ENCODE results near the gene RALGPS1. TPM values are rescaled to one million over a fixed set of nuclear protein-coding genes. Genes with fewer than 3 reads are reported as not detected.

Gene RALGPS1
- total RNA-seq, 1 experiment from 2014 or later: 18.6 TPM

DNA sequence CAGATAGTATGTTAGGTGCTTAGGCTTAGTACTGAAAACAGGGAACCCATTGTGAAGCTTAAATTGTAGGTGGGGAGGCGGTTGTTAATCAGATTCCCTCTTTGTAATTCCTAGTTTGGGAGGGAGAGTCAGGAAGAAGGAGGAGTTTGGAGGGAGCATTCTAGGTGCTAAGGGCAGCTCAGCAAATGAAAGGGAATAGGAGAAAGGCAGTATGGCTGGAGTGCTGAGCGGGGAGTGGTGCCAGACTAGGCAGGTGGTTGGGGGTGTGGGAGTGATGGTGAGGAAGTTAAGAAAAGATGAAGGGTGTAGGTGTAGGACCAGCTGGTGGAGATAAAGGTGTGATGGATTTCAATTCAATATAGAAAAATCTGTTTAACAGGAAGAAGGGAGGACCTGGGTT is 338.9 kb downstream of the RALGPS1 start:
- peak overlapping the region in 2 of 3 experiments; percentile 2 to 55; a peak in 3 of 7 replicates for H3K27ac Mint-ChIP-seq
- peak; percentile 64 for DNase-seq
- Histone ChIP-seq H3K23ac (ENCODE audit: insufficient read length, low read depth, low read length) (no peak overlapping the region), H2BK12ac (ENCODE audit: insufficient read length, low read depth, low read length) (no peak overlapping the region), H2BK20ac (ENCODE audit: low read depth, low read length, poor library complexity, severe bottlenecking) (no peak overlapping the region), H3T11ph (ENCODE audit: low read length) (no peak overlapping the region), H3K9ac (ENCODE audit: extremely low read depth, insufficient read length, low read length) (no peak overlapping the region), H3K27me3 (ENCODE audit: insufficient read depth, low read length) (no peaks in the 10 kb centered on the region), H3K9me3 (ENCODE audit: control insufficient read depth, low read depth, low read length) (no peaks in the 10 kb centered on the region), H4K8ac (replicated peaks; ENCODE audit: insufficient read length, low read depth, low read length) (no peak overlapping the region), H2BK5ac (ENCODE audit: insufficient read length, low read length) (no peak overlapping the region), H3K27ac (ENCODE audit: insufficient read length, low read depth, low read length) (no peak overlapping the region), H3K79me2 (ENCODE audit: insufficient read depth, low read length) (no peaks in the 10 kb centered on the region), H3K4ac (ENCODE audit: low read depth, low read length) (no peak overlapping the region), H2BK15ac (ENCODE audit: low read depth, low read length) (no peak overlapping the region), H3K79me1 (ENCODE audit: insufficient read depth, low read depth, low read length, poor library complexity, severe bottlenecking) (no peaks in the 10 kb centered on the region), H3K56ac (ENCODE audit: insufficient read length, low read depth, low read length) (no peak overlapping the region), H3K18ac (ENCODE audit: insufficient read length, low read depth, low read length) (no peak overlapping the region), H4K5ac (ENCODE audit: insufficient read length, low read depth, low read length) (no peak overlapping the region), H2BK120ac (ENCODE audit: low read depth, low read length, poor library complexity, severe bottlenecking) (no peak overlapping the region), H4K20me1 (ENCODE audit: control insufficient read depth, insufficient read depth, insufficient read length) (no peaks in the 10 kb centered on the region), H3K23me2 (ENCODE audit: insufficient read length, low read depth, low read length, poor library complexity, severe bottlenecking) (no peaks in the 10 kb centered on the region), H3K14ac (ENCODE audit: insufficient read depth, low read length) (no peak overlapping the region), H3K4me2 (ENCODE audit: insufficient read depth, insufficient read length, low read length) (no peak overlapping the region), H3K4me1 (ENCODE audit: insufficient read depth, low read length) (peaks cover 17% of the 10 kb centered on the region), H2AFZ (ENCODE audit: low read length) (no peak overlapping the region), H4K91ac (ENCODE audit: insufficient read length, low read depth, low read length) (no peak overlapping the region), H2AK5ac (ENCODE audit: insufficient read length, low read length) (no peak overlapping the region)
- peaks cover 5 to 33% (median 29%) of the 10 kb centered on the region in 3 experiments for H3K36me3 Mint-ChIP-seq (ENCODE audit: insufficient read depth in 1 of 3, low read depth in 3 of 3)
- peaks cover 4 to 8% of the 10 kb centered on the region in 2 experiments; a peak in 3 of 5 replicates for H3K9me3 Mint-ChIP-seq
- H3K27me3 Mint-ChIP-seq (ENCODE audit: low read depth): no peaks in the 10 kb centered on the region; the same call in 1 of the 2 replicates
- peak overlapping the region in 1 of 2 experiments; percentile 40; a peak in 2 of 5 replicates for H3K4me3 Mint-ChIP-seq
- TF ChIP-seq, protein P1, sequence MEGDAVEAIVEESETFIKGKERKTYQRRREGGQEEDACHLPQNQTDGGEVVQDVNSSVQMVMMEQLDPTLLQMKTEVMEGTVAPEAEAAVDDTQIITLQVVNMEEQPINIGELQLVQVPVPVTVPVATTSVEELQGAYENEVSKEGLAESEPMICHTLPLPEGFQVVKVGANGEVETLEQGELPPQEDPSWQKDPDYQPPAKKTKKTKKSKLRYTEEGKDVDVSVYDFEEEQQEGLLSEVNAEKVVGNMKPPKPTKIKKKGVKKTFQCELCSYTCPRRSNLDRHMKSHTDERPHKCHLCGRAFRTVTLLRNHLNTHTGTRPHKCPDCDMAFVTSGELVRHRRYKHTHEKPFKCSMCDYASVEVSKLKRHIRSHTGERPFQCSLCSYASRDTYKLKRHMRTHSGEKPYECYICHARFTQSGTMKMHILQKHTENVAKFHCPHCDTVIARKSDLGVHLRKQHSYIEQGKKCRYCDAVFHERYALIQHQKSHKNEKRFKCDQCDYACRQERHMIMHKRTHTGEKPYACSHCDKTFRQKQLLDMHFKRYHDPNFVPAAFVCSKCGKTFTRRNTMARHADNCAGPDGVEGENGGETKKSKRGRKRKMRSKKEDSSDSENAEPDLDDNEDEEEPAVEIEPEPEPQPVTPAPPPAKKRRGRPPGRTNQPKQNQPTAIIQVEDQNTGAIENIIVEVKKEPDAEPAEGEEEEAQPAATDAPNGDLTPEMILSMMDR (conservative IDR thresholded peaks at IDR 0.05): no peak
- no CpG with 5 or more reads among the region's 2 CpGs for WGBS (ENCODE audit: extremely low coverage, insufficient read length, low lambda C conversion rate)
- H3K4me1 Mint-ChIP-seq: peaks cover 51% of the 10 kb centered on the region in 2 experiments

Measured in H9 (cell line).